GM19351 (cell line): ENCODE measurements around the gene RCHY1.
"Not testable (repeated sequence)": the region's sequence is repeated elsewhere in the genome, so short reads cannot be mapped to it uniquely, and the experiment has no call there.

Experiments
- ATAC-seq: cut with Tn5 transposase; IDR thresholded peaks from one replicate; pipeline ENCODE4 v1.9.1; 2021; ENCODE audit warnings: mild to moderate bottlenecking, moderate library complexity; ENCODE audit not compliant: unreplicated experiment

RCHY1 gene

GRCh38 chr4:75514131-75514948, at the start of gene RCHY1, which contains the start of gene THAP6:
Gene RCHY1 (minus strand): TSS chr4:75514403. CDS start chr4:75514286, 117 bp downstream.
Gene THAP6 (plus strand): TSS chr4:75514473. CDS start chr4:75515453, 980 bp downstream.
- ATAC-seq: peak; percentile 87

GRCh38 chr4:75561789-75562188, 47.6 kb upstream of the RCHY1 start:
- no peak for ATAC-seq

- no peak for ATAC-seq
These were observed 43.5 kb upstream of the RCHY1 start for GRCh38 chr4:75557696-75558095.

GRCh38 chr4:75555294-75556164, 41.3 kb upstream of the RCHY1 start, which contains the start of gene ODAPH:
Gene ODAPH (plus strand): TSS chr4:75556066. CDS start chr4:75556083, 17 bp downstream.
- peak; percentile 99 for ATAC-seq

- no peak for ATAC-seq
These were observed 38.2 kb upstream of the RCHY1 start for GRCh38 chr4:75552452-75552851.

GRCh38 chr4:75549019-75549418, 34.8 kb upstream of the RCHY1 start:
- no peak for ATAC-seq

- ATAC-seq: no peak
These were observed 33.6 kb upstream of the RCHY1 start for GRCh38 chr4:75547647-75548387.

- ATAC-seq: no peak
These were observed 31.3 kb upstream of the RCHY1 start for GRCh38 chr4:75545526-75545925.

- no peak for ATAC-seq
These were observed 30.7 kb upstream of the RCHY1 start for GRCh38 chr4:75544870-75545269.

GRCh38 chr4:75544220-75544619, 30.0 kb upstream of the RCHY1 start:
- ATAC-seq: not testable (repeated sequence)

- ATAC-seq: no peak
These were observed 28.6 kb upstream of the RCHY1 start for GRCh38 chr4:75542824-75543223.

- not testable (repeated sequence) for ATAC-seq
These were observed 23.1 kb upstream of the RCHY1 start for GRCh38 chr4:75537308-75537707.

GRCh38 chr4:75533926-75534325, 19.7 kb upstream of the RCHY1 start:
- ATAC-seq: not testable (repeated sequence)

GRCh38 chr4:75533339-75533887, 19.2 kb upstream of the RCHY1 start:
- not testable (repeated sequence) for ATAC-seq

GRCh38 chr4:75531536-75532143, 17.4 kb upstream of the RCHY1 start:
- ATAC-seq: not testable (repeated sequence)

- no peak for ATAC-seq
These were observed 16.5 kb upstream of the RCHY1 start for GRCh38 chr4:75530556-75531322.

GRCh38 chr4:75527482-75527881, 13.3 kb upstream of the RCHY1 start:
- no peak for ATAC-seq

GRCh38 chr4:75525910-75526309, 11.7 kb upstream of the RCHY1 start:
- ATAC-seq: no peak

GRCh38 chr4:75525086-75525485, 10.9 kb upstream of the RCHY1 start:
- no peak for ATAC-seq
